ENCODE data around the gene SLC22A23.
"Not testable (repeated sequence)": the region's sequence is repeated elsewhere in the genome, so short reads cannot be mapped to it uniquely, and the experiment has no call there.

Gene SLC22A23

DNA sequence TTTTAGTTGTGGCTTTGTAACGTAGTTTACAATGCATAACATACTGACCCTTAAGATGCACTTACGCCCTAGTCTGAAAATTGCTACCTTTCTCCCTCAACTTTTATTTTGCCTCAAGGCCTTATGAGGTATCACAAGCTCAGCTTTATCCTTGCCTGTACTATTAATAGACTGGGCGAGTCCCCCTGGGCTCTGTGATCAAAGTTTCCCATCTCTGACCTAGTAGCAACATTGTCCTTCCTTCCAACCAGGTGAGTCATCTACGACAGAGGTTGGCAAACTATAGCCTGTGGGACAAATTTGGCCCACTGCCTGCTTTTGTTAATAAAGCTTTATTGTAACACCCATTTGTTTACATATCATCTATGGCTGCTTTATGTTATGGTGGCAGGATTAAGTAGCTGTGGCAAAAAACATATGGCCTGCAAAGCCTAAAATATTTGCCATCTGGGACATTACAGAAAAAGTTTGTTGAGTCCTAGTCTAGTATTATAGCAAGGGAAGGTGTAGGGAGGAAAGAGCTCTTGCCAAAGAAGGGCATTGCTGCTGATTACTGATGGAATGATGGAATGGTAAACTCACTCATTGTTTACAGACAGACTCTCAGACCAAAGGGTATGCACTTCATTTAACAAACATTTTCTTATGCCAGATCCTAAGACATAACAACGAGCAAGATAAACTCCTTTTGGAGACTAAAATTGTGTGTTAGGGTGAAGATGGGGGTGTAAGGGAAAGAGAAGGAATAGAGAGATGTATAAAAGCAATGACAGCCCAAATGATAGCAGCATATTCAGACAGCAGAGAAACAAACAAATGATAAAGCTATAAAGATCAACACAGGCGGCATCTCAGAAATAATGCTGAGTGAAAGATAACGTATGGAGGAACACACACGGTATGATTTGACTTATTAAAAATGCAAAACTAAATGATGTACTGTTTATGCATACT is 74.2 kb downstream of the SLC22A23 start:
- no peak for DNase-seq

DNA sequence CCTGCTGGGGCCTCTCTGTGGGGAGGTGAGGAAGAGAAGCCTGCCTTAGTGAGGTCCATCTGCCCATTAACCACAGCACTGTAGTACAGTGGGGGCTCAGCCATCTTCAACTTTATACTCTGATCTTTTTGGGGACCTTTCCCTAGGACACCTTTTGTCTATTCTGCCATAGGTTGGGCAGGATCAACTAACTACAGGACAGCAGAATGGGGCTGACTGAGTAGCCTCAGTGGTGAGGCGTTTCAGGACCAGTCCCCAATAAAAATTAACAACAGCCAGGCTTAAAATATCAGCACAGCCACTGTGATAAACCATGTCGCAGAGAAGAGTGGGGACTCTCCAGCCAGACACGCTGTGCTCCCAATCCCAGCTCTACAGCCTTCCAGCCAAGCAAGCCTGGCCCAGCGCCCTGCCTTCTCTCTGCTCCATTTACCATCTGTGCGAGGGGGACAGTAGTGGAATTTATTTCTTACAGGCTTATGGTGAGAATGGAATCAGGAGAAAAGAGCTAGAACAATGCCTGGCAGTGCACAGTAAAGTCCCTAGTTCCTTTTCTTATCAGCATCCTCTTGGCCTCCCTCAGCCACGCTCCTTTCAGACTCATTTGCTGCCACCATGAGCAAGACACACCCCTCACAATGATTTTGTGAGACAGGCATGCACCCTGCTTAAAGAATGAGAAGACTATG is 75.5 kb downstream of the SLC22A23 start:
- no peak for DNase-seq

DNA sequence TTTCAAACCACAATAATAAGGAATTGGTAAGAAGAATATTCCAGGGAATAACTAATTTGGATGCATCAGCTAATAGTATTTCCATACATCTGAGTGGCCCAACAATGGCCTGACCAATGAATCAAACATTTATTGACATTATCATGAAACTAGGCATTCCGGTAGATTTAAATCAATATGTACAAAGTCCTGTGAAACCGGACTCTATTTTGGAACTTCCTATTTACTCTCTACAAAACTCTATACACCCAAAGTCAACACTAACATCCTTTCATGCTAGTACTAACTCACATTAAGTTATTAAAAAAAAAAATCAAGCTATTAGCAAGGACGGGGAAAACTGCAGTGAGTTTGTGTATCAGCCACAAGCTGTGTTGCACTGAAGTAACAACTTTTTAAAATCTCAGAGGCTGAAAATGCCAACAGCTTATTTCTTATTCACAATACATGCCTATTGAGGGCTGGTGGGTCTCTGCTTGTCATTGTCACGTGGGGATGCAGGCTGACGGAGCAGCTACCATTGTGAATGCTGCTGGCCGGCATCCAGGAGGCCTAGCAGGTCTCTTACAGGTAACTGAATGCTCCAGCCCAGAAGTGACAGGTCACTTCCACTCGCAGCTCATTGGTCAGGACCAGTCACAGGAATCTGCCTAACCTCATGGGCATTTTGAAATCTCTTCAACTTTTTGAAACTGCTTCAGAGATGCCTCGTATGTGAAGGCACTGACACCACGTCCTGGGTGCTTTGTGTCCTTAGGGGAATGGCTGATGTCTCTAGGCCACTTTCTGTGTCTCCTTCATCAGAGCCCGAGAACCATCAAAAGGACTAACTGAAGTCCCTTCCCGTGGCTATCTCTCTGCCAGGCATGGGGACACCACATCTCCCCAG is 76.3 kb downstream of the SLC22A23 start:
- no peak for DNase-seq

DNA sequence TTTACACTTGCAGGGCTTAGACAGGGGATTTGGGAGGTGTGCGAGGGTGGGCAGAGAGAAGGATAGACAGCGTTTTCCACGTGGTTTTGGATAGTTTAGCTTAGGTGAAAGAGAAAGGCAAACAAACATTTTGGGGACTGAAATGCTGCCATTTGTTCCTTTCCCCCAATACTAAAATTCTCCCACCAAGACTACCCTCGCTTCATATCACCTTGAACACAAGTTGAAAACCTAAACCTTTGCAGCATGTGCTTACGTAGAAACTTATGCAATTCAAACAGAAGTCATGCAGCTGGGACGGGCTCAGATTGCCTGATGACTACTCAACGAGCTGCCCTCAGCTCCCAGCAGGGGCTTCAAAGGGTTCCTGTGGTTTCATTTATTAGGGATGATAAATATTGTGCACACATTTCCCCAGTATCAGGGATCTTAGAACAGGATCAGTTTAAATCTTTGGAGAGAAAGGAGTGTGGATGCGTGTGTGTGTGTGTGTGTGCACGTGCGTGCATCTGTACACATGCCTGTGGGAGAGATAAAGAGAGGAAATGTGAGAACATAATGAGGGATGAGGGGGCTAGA is 77.3 kb downstream of the SLC22A23 start:
- no peak for DNase-seq

DNA sequence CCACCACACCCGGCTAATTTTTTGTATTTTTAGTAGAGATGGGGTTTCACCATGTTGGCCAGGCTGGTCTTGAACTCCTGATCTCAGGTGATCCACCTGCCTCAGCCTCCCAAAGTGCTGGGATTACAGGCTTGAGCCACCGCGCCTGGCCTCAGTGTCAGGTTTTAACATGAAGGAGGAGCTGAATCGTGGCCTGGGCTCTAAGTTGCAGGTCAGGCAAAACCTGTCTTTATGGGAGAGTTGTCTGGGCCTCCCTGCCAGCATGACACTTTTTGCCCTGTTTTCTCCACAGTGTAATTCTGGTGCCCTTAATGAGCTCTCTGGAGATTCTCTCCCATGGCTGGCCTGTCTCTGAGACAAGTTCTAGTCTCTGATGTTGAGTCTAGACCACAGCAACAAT is 78.0 kb downstream of the SLC22A23 start:
- not testable (repeated sequence) for DNase-seq

DNA sequence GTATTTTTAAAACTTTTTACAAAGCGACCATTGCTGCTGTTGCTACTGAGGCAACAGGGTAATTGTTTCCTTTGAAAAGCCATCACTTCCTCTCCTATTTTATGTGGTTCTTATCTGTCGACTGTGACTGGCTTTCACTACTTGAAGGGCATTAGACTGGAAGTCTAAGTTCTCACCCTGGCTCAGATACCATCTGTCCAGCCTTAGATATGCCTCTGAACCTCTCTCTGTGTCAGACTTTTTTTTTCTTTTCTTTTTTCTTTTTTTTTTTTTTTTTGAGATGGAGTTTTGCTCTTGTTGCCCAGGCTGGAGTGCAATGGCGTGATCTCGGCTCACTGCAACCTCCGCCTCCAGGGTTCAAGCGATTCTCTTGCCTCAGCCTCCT is 78.5 kb downstream of the SLC22A23 start:
- DNase-seq = peak; percentile 73

DNA sequence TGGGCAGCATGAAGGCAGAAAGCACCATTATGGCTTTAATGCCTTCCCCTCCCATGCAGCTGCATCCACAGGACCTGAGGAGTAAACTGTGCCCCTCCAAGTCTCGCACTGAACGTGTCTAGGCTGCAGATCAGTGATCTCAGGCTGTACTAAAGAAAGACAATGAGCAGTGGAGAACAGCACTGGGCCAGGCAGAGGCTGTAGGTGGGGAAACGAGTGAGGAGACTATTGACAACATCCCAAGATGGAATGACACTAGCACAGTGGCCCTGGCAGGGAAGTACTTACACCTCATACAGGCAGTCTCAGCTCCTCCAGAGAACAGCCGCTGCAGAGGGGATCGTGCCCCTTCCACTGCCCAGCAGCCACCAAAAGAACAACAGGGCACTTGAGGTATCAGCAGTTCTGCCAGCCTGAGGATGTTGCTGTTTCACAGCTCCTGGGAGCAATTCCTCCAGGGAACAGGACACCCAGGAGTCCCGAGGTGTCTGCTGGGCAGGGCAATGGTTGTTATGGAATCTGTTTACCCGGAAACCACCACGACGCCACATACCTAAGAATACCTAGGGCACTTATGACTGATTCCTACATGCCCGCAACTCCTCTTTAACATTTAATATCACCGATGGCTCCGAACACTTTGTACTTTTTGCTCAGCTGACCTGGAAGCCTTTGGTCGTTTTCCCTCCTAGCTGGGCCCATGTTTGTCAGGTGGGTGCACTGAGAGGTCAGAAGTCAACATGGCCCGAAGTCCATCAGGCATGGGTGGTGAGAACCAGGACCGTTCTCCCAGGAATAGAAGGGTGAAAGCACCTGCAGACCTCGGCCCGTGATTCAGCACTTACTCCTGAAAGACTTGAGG is 79.1 kb downstream of the SLC22A23 start:
- DNase-seq = peak; percentile 18

DNA sequence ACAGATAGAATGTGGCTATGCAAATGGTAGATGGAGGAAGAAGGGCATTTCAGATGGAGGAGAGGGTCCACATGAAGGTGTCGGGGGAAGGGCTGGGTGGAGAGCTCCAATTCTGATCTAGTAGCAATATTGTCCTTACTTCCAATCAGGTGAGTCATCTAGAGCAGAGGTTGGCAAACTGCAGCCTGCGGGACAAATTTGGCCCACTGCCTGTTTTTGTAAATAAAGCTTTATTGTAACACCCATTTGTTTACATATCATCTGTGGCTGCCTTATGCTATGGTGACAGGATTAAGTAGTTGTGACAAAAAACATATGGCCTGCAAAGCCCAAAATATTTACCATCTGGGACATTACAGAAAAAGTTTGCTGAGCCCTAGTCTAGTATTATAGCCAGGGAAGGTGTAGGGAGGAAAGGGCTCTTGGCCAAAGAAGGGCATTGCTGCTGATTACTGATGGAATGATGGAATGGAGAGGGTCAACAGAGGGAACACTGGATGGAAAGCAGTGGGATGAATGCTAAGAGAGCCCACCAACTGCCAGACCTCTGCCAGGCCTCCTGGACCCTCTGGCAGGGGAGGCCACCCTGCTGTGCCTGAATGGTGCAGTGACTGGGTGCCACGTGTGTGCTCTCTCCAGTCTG is 79.8 kb downstream of the SLC22A23 start:
- no peak for DNase-seq

DNA sequence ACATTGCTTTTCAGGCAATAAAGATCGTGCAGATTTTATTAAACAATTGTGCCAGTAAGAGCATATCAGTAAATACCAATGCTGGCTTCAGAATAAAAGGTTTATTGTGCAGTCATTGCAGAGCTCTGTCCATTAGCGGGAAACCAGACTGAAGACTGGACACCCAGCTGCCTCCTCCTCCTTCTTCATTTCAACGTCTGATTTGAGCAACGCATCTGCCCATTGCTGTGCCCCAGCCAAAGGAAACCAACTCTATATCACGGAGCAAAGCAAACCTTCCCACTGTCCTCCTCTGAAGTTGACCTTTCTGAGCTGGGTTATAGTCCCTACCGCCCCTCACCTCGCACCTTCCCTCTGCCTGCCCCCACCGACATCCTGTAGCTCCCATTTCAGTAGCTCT is 80.8 kb downstream of the SLC22A23 start:
- DNase-seq = no peak

DNA sequence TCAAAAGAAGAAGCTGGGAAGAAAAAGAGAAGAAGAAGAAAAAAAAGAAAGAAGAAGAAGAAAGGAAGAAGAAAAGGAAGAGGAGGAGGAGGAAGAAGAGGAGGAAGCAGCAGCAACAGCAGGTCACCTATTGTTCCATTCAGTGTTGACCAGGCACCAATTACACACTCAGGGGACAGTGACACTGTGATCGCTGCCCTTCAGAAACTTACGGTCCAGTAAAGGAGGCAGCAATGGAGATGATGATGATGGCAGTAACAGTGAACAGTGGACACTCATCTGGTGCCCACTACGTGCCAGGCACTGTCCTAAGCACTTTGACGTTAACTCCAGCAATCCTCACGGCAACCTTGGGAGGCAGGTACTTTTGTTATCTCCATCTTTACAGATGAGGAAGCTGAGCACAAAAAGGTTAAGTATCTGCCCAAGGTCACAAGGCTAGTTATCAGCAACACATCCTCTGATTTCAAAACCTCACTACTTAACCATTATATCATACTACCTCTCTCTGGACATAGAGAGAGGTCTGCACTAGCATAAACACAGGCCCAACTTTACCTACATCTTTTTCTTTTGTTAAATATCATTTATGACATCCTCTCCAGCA is 83.2 kb downstream of the SLC22A23 start:
- DNase-seq = no peak

DNA sequence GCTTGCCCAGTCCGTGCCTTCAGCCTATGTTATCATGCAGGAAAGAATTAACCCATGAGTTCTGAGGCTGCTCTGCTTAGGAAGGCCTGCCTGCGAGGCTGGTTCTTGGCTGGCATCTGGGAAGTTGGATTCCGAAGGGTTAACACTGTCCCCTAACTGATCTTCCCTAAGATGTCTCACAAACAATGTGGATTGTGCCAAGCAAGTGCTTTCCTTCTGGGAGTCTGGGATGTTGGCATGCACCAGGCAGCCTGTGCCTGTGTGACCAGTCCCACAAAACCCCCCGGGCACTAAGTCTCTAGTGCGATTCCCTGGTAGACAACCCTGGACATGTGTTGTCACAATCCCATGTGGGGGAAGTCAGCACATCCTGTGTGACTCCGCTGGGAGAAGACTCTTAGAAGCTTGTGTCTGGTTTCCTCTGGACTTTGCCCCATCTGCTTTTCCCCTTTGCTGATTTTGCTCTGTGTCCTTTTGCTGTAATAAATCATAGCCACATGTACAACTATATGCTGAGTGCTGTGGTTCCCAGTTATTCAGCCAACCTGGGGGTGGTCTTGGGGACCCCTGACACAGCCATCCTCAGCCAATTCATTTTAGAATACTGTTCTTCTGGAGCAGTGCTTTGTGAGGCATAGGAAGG is 83.8 kb downstream of the SLC22A23 start:
- no peak for DNase-seq

DNA sequence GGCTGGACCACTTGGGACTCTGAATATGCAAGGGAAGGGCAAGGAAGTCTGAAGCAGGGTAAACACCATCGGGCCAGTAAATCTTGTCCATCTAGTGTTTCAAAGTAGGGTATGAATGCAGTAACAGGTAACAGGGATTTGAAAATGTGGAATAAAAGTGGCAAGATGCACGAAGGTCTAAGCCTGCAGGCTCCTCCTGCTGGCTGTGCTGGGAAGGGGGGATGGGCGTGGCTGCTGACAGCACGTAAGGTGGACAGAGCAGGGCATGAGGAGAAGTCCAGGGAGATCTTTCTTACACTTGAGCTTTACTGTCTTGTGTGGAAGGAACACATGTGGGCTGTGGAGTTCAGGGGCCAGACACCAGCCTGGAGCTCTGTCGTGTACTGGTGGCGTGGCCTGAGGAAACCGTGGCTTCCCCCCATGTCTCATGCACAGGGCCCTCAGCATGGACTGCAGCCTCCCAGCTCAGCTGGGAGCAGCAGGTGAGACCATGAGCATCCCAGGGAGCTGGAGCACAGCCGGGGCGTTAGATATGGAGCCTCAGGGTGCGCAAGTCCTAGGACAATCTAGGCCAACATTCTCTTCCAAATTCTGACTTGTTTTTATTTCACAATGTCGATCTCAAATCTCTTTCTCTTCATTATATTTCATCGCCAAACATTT is 84.5 kb downstream of the SLC22A23 start:
- DNase-seq = no peak

DNA sequence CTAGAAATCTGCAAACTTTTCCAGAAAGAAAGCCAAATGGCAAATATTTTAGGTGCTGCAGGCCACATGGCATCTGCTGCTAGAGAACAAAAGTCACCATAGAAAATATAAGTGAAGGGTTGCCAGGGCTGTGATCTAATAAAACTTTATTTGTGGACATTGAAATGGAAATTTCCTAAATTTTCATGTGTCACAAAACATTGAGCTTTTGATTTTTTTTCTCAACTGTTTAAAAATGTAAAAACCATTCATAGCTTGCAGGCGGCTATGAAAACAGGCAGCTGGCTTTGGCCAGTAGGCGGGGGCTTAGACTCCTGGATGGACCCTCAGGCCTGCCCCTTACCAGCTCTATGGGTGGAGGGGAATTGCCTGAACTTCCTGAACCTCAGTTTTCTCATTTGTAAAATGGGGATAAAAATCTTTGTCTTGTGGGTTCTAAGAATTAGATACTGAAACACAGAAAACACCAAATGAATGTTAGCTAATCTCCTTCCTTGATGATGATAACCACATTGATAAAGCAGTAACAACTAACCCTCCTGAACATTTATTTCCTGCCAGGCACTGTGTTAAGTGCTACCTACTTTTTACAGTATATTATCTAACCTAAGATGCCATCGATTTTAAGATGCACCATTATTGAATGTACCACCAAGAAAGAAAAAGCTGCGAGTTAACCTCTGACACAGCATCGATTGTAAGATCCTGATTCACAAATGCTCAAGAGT is 85.5 kb downstream of the SLC22A23 start:
- DNase-seq = peak; percentile 32

DNA sequence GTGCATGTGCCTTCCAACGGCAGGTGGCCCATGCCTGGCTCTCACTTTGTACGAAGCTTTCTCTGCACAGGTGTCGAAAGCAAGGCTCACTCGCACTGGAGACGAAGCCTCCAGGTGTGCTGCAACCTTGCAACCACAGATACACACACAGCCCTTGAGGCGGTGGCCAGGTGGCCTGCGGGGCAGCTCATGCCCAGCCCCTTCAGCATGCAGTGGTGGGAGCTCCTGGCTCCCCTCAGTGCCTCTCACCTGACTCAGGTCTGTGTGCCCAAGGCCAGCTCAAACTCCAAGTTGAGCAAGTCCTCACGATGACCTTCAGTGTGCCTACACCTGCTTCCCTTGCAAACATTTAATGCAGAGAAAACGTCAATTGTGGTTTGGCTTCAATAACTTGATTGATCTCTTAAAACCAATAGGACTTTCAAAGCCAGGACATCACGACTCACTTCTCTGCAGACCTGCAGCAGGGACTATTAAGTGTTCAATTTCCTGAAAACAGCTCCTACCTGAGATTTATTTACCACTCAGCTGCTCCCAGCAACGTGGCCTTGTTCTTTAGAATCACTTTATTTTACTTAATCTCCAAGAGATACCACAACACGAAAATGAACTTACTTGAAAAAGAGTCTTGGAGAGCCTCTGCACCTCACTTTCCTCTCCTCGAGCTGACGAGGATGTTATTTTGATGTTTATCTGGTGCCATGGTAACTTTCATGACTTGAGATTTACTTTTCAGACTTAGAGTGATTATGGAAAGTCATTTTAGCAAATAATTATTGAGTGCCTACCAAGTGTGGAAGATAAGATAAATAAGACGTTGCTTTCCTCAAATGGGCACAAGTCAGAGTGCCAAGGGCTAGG is 86.3 kb downstream of the SLC22A23 start:
- peak; percentile 80 for DNase-seq

DNA sequence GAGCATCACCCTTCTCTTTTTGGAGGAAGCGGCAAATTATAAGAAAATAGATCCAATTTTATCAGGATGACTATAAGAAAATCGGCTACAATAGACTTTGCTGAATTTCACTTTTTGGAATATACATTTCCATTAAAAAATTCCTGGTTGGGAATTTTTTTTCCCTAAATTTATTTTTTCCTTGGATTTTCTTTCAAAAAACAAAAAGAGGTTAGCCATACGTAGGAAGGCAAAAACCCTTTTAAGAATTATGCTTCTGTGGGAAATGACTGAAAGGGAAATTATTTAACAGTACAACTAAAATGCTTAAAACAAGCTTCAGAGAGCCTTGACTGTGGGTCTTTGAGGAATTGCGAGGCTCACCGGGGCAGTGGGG is 86.9 kb downstream of the SLC22A23 start:
- DNase-seq = no peak

DNA sequence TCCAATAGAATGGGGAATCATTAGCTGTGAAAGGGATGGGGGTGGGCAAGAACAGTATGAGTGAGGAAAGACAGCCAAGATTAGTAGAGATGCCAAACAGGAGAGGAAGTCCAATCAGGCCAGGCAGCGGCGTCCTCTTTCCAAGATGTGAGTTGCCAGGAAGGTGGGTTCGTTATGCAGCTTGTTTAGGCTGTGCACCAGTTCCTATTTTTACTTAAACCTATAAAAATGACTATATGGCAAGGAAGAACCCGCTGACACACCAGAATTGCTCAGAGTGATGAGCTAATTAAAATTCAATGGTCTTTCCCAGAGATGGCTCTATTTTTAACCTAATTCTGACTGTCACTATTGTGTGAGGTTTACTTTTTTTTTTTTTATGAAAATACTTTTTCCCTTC is 88.2 kb downstream of the SLC22A23 start:
- DNase-seq = no peak

DNA sequence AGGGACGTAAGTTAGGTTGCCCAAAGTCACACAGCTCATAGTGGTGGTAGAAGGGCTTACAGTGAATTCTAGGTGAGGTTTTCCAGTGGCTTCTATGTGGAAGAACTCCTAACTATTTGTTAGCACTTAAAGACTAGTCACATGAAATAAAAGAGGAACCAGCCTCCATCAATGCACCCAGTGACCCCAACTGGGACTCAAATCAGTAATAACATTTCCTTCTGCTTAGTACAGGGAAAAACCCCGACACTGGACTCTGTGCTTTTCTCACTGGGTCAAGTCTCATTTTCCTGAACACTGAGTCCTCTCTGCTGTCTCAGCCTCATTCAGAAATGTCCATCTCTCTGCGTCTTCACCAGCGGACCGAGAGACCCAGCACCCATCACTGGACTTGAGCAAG is 89.2 kb downstream of the SLC22A23 start:
- no peak for DNase-seq

Data from CD4-positive, alpha-beta T cell treated with Interleukin-4 for 4 hours (primary cell).